A549 (cell line): ENCODE data around the gene HLCS. TPM values are rescaled to one million over a fixed set of nuclear protein-coding genes. Genes with fewer than 3 reads are reported as not detected.

ENCODE experiments used
- ATAC-seq, 2 experiments: fragments of 200-7000 bp in 1 of 2; fragments of >200 bp in 1 of 2; cut with Nextera tagmentation in 1 of 2; cut with Tn5 transposase in 1 of 2; 3 replicates each; pipeline versions ENCODE4 v1.8.0 to v1.9.1; 2018 to 2020; ENCODE audit warnings: mild to moderate bottlenecking in 1 of 2, moderate library complexity in 1 of 2
- CTCF ChIA-PET: fragments of 300-600 bp; sonication (Branson Sonifier 250); formaldehyde crosslinking; extraction: SDS; loops from one replicate; lab custom pipeline; 2021; ENCODE audit warnings: antibody characterized with exemption, inconsistent platforms; lab: Yijun Ruan, JAX
- POLR2A ChIA-PET: fragments of 350-600 bp; formaldehyde crosslinking; extraction: SDS; loops from one replicate; lab custom pipeline; 2021; ENCODE audit warnings: antibody characterized with exemption, inconsistent platforms; lab: Yijun Ruan, JAX
- DNase-seq, 2 experiments: peaks; one replicate each; pipeline versions ENCODE4 v3.0.0 to v3.0.0-alpha.2; 2011 to 2016; ENCODE audit warnings: low read depth in 1 of 2, low spot score in 1 of 2
- FAIRE-seq: peaks from 2 replicates; lab custom pipeline; 2011; peaks lifted over from hg19 to GRCh38; lab: Jason Lieb, UNC
- H3K27ac ChIP-seq, 2 experiments: fragments of >200 bp; sonication (Bioruptor Twin); formaldehyde crosslinking; 3 replicates each; pipeline ENCODE4 v1.5.1; 2016 to 2017
- H3K4me1 ChIP-seq: fragments of >200 bp; sonication (Bioruptor Twin); formaldehyde crosslinking; 3 replicates; pipeline ENCODE4 v1.6.1; 2016
- H3K4me2 ChIP-seq: fragments of >200 bp; sonication (Bioruptor Twin); formaldehyde crosslinking; 3 replicates; pipeline ENCODE4 v1.6.1; 2016
- H3K4me3 ChIP-seq: fragments of >200 bp; sonication (Bioruptor Twin); formaldehyde crosslinking; 3 replicates; pipeline ENCODE4 v1.5.1; 2016
- H3K9me3 ChIP-seq: fragments of >200 bp; sonication (Bioruptor Twin); formaldehyde crosslinking; 3 replicates; pipeline ENCODE4 v1.6.1; 2016
- CHD2 ChIP-seq: fragments of 150-350 bp; IDR thresholded peaks from 2 replicates; pipeline ENCODE4 v1.6.1; 2014; ENCODE audit warnings: low read length; ENCODE audit not compliant: partially characterized antibody
- EHF ChIP-seq: fragments of 250-450 bp; sonication (Bioruptor Pico); IDR thresholded peaks from 2 replicates; pipeline ENCODE4 v1.5.0; 2020; ENCODE audit warnings: mild to moderate bottlenecking
- EP300 ChIP-seq, 2 experiments: fragments of >200 bp; sonication (Bioruptor Twin); formaldehyde crosslinking; IDR thresholded peaks; 2 replicates in 1 of 2; 3 replicates in 1 of 2; pipeline ENCODE4 v1.6.1; 2016 to 2017
- HDAC2 ChIP-seq: fragments of 200-600 bp; sonication (generic); IDR thresholded peaks from 2 replicates; pipeline ENCODE4 v1.6.1; 2016
- HEYL ChIP-seq: fragments of 250-450 bp; sonication (Bioruptor Pico); IDR thresholded peaks from 2 replicates; pipeline ENCODE4 v1.8.0; 2021; ENCODE audit warnings: mild to moderate bottlenecking, moderate library complexity
- JUN ChIP-seq, 2 experiments: fragments of >200 bp; sonication (Bioruptor Twin); formaldehyde crosslinking; IDR thresholded peaks; 2 replicates in 1 of 2; 3 replicates in 1 of 2; pipeline ENCODE4 v1.6.1; 2016 to 2017
- JUNB ChIP-seq: fragments of >200 bp; sonication (Bioruptor Twin); formaldehyde crosslinking; IDR thresholded peaks from 2 replicates; pipeline ENCODE4 v1.6.1; 2016
- RAD21 ChIP-seq, 2 experiments: fragments of >200 bp in 1 of 2; sonication (Bioruptor Twin) in 1 of 2; formaldehyde crosslinking in 1 of 2; IDR thresholded peaks in 1 of 2; conservative IDR thresholded peaks in 1 of 2; 2 replicates in 1 of 2; 3 replicates in 1 of 2; pipeline ENCODE4 v1.6.1; 2012 to 2018; ENCODE audit warnings: inconsistent platforms in 1 of 2
- RARB ChIP-seq: fragments of 250-450 bp; sonication (Bioruptor Pico); IDR thresholded peaks from 2 replicates; pipeline ENCODE4 v1.8.0; 2021; ENCODE audit warnings: mild to moderate bottlenecking, moderate library complexity
- RCOR1 ChIP-seq: fragments of 150-350 bp; IDR thresholded peaks from 2 replicates; pipeline ENCODE4 v1.6.1; 2014; ENCODE audit warnings: antibody characterized with exemption, low read length, low read depth
- RNF2 ChIP-seq: fragments of 200-600 bp; sonication (generic); IDR thresholded peaks from 2 replicates; pipeline ENCODE4 v1.6.1; 2016; ENCODE audit warnings: low read depth, mild to moderate bottlenecking, antibody characterized with exemption, moderate library complexity, borderline replicate concordance
- SMC3 ChIP-seq: fragments of >200 bp; sonication (Bioruptor Twin); formaldehyde crosslinking; IDR thresholded peaks from 3 replicates; pipeline ENCODE4 v1.6.1; 2018; ENCODE audit warnings: inconsistent platforms
- ZC3H11A ChIP-seq: fragments of 450-650 bp; IDR thresholded peaks from 2 replicates; pipeline ENCODE4 v1.6.1; 2014; ENCODE audit warnings: antibody characterized with exemption, mild to moderate bottlenecking
- ZNF302 ChIP-seq: fragments of 250-450 bp; sonication (Bioruptor Pico); IDR thresholded peaks from 2 replicates; pipeline ENCODE4 v1.9.0; 2021; ENCODE audit warnings: inconsistent platforms, mild to moderate bottlenecking, moderate library complexity
- WGBS: methylation state at CpG from one replicate; pipeline ENCODE4 v1.1.6; 2017; ENCODE audit errors: missing lambda C conversion rate; 5-methylcytosine and 5-hydroxymethylcytosine counted together
- polyA plus RNA-seq, 4 experiments: library from polyadenylated mRNA; depleted of rRNA in 3 of 4; stranded (reverse); fragments of >200 nt; fragmentation: RNase III in 1 of 4; extraction: RNeasy Plus Mini Kit Qiagen cat#74134 plus additional on column Dnase treatment in 1 of 4; gene quantifications; 2 replicates in 3 of 4; 3 replicates in 1 of 4; pipeline ENCODE4 v1.2.3, GENCODE V29; 2011 to 2017
- TF ChIP-seq, protein P1 (sequence below): IDR thresholded peaks from 2 replicates; pipeline ENCODE4 v1.6.1; 2012
- TF ChIP-seq, protein P2 (sequence below): IDR thresholded peaks from 2 replicates; pipeline ENCODE4 v1.6.1; 2012

The HLCS gene
- polyA plus RNA-seq, 2 of the 4 experiments (the other 2 are of a cell fraction), result 8.4 to 24.3 TPM

DNA sequence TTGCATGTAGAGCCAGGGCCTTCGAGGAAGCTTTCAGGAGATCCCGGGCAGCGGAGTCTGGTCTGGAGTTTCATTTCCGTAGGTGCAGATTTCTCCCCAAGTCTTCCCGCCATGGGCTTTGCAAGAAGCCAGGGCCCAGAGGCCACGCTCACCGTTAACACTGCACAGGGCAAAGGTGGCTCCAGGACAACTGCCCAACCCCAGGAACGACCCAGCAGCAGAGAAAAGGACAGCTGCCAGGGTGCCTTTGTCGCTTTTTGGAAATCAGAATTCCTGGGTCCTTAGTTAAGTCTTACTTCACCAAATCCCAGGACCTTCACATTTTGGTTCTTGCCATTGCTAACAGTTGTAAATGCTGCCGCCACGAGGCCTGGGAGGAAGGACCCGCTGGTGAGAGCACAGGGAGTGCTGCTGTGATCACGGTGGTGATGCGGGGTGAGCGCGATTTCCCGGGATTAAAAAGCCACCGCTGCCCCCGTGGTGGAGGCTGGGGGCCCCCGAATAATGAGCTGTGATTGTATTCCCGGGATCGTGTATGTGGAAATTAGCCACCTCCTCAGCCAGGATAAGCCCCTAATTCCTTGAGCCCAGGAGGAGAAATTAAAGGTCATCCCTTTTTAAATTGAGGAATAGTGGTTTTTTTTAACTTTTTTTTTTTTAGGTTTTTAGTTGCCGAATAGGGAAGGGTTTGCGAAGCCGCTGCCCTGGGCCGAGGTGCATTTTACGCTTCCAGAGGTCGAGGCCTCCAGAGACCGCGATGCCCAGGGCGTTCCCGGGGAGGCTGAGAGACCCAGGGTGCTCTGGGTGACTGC is 259.3 kb downstream of the HLCS start:
- Histone ChIP-seq H3K4me3 (no peak overlapping the region), H3K4me1 (peaks cover 5% of the 10 kb centered on the region; the same call in 1 of the 3 replicates), H3K4me2 (no peak overlapping the region), H3K9me3 (no peaks in the 10 kb centered on the region), H3K27ac (no peak overlapping the region)
- ATAC-seq (no peak), DNase-seq (no peak), FAIRE-seq (no peak)
- WGBS, result 90% methylated on average over 32 of the region's 32 CpGs
- ChIA-PET POLR2A (no interaction called here), CTCF (no interaction called here)
- TF ChIP-seq ZC3H11A (no peak), RAD21 (conservative IDR thresholded peaks at IDR 0.05 in 1 of 2, IDR thresholded peaks at IDR 0.05 in 1 of 2) (no peak), RNF2 (no peak)

DNA sequence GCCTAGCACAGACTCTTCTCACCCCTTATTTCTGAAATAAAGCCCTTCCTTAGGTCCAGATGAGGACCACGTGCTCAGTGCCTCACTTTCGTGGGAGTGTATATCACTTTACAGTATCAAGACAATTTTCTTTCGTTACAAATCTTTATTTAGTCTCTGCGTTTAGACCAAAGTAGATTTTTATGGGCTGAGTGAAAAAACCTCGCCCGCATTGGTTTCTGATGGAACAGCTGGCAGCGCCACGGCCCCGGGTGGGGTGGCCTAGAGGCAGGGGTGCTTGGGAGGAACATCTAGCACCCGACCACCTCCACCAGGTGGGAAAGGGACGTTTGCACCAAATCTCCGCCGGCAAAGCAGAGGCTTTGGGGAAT is 260.0 kb downstream of the HLCS start:
- ChIA-PET POLR2A (no interaction called here), CTCF (interaction anchor here (0.5 kb wide), 1 partner anchor 283 kb away, joined by 3 read pairs; no protein-coding TSS in a partner anchor)
- Histone ChIP-seq H3K4me3 (no peak overlapping the region), H3K4me1 (peaks cover 12% of the 10 kb centered on the region; the same call in 1 of the 3 replicates)
- WGBS, result 91% methylated on average over 13 of the region's 13 CpGs
- TF ChIP-seq JUNB, result no peak
- TF ChIP-seq, all 56 proteins: peak for 0
- no peak overlapping the region for H3K4me2 ChIP-seq
- ATAC-seq (no peak), FAIRE-seq (no peak), DNase-seq (no peak)
- no peaks in the 10 kb centered on the region for H3K9me3 ChIP-seq
- H3K27ac ChIP-seq, result no peak overlapping the region

DNA sequence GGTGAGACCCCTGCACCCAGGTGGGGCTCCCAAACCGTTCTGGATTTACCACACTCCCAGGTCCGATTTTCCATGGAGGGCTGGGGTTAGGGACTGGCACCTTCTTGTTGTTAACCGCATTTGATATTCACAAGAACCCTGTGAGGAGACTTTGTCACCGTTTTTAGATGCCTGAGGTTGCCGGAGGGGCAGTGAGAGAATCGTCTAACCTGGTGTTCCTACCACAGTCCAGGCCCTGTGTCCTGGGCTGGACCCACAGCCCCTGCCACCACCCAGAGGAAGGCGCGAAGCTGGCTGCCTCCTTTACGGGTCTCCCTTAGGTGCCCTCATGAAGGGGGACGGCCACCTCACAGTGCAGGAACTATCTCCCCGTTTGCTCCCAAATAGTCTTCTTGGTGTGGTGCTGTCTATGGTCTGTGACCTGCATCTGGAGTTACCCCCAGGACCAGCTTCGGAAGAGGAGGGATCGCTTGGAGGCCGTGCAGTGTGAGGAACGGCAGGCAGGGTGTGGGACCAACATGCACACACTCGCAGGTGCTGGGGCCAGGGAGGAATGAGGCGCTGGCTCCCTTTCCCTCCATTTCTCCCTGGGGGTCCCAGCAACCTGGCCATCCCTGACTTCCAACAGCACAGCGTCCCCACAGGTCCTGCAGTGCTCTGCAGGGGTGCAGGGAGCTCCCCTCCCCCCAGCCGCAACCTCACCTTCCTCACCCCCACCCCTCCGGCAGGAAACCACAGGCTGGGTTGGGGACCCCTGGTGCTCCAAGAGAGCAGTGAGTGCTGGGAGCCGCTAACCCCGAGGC is 260.6 kb downstream of the HLCS start:
- 80% methylated on average over 11 of the region's 22 CpGs for WGBS
- TF ChIP-seq ZNF302 (CRISPR knock-in tag) (no peak), CHD2 (no peak), EP300 (IDR thresholded peaks at IDR 0.05) (no peak), RCOR1 (no peak), RARB (CRISPR knock-in tag) (no peak), HEYL (CRISPR knock-in tag) (no peak), HDAC2 (no peak), SMC3 (no peak), JUN (IDR thresholded peaks at IDR 0.05) (no peak)
- TF ChIP-seq, protein P1, sequence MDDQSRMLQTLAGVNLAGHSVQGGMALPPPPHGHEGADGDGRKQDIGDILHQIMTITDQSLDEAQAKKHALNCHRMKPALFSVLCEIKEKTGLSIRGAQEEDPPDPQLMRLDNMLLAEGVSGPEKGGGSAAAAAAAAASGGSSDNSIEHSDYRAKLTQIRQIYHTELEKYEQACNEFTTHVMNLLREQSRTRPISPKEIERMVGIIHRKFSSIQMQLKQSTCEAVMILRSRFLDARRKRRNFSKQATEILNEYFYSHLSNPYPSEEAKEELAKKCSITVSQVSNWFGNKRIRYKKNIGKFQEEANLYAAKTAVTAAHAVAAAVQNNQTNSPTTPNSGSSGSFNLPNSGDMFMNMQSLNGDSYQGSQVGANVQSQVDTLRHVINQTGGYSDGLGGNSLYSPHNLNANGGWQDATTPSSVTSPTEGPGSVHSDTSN, result no peak
- TF ChIP-seq, protein P2, sequence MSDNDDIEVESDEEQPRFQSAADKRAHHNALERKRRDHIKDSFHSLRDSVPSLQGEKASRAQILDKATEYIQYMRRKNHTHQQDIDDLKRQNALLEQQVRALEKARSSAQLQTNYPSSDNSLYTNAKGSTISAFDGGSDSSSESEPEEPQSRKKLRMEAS, result no peak
- DNase-seq, result no peak
- CTCF ChIA-PET, result interaction anchor here (0.5 to 1.2 kb wide), 3 partner anchors 211 to 283 kb away, joined by 3 read pairs; no protein-coding TSS in a partner anchor
- Histone ChIP-seq H3K4me2 (no peak overlapping the region), H3K4me1 (peaks cover 18% of the 10 kb centered on the region; the same call in 1 of the 3 replicates), H3K9me3 (no peaks in the 10 kb centered on the region), H3K27ac (no peak overlapping the region), H3K4me3 (no peak overlapping the region)
- no peak; a peak in 1 of 6 replicates for ATAC-seq
- FAIRE-seq, result no peak
- POLR2A ChIA-PET, result no interaction called here

DNA sequence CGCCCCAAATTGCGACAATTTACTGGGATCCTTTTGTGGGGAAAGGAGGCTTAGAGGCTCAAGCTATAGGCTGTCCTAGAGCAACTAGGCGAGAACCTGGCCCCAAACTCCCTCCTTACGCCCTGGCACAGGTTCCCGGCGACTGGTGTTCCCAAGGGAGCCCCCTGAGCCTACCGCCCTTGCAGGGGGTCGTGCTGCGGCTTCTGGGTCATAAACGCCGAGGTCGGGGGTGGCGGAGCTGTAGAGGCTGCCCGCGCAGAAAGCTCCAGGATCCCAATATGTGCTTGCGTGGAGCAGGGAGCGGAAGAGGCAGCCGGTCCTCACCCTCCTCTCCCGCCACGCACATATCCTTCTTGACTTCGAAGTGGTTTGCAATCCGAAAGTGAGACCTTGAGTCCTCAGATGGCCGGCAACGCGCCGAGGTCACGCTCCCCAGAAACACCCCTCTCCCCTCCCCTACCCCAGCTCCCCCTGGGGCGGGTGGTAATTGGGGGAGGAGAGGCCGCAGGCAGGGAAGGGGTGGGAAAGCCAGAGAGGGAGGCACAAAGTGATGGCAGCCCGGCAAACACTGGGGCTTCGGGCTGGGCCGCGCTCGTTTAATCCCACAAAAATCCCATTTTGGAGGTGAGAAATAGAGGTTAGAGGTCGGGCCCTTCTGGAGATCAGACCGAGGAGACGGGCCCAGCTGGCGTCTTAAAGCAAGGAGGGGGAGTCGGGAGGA is 261.4 kb downstream of the HLCS start:
- no peak for ATAC-seq
- no peak for FAIRE-seq
- WGBS, result 95% methylated on average over 34 of the region's 39 CpGs
- ChIA-PET CTCF (interaction anchor here (1.2 kb wide), 2 partner anchors 212 to 222 kb away, joined by 3 read pairs; no protein-coding TSS in a partner anchor), POLR2A (no interaction called here)
- Histone ChIP-seq H3K27ac (no peak overlapping the region), H3K4me3 (no peak overlapping the region), H3K4me1 (peaks cover 20% of the 10 kb centered on the region; the same call in 1 of the 3 replicates), H3K4me2 (no peak overlapping the region), H3K9me3 (no peaks in the 10 kb centered on the region)
- TF ChIP-seq EHF (CRISPR knock-in tag), result no peak
- no peak for DNase-seq
